GM10847 (cell line): ENCODE results near the gene SYT6.

Experiments used
- POLR2A ChIP-seq: IDR thresholded peaks from 2 replicates; pipeline ENCODE4 v1.6.1; 2011; ENCODE audit not compliant: insufficient read length; ENCODE audit errors: extremely low read depth

The SYT6 gene

GRCh38 chr1:114135786-114136185 is 17.9 kb downstream of the SYT6 start:
- TF ChIP-seq POLR2A, result no peak

- TF ChIP-seq POLR2A, result no peak
Observed at GRCh38 chr1:114134518-114134917, 19.2 kb downstream of the SYT6 start.

- no peak for TF ChIP-seq POLR2A
Observed at GRCh38 chr1:114133129-114133528, 20.5 kb downstream of the SYT6 start.

- TF ChIP-seq POLR2A, result no peak
Observed at GRCh38 chr1:114131526-114132220, 22.0 kb downstream of the SYT6 start.

GRCh38 chr1:114130846-114131525 is 22.7 kb downstream of the SYT6 start:
- TF ChIP-seq POLR2A, result no peak

GRCh38 chr1:114130213-114130612 is 23.5 kb downstream of the SYT6 start:
- no peak for TF ChIP-seq POLR2A

GRCh38 chr1:114128293-114128692 is 25.4 kb downstream of the SYT6 start:
- TF ChIP-seq POLR2A, result no peak

- TF ChIP-seq POLR2A, result no peak
Observed at GRCh38 chr1:114126261-114127095, 27.2 kb downstream of the SYT6 start.

GRCh38 chr1:114124644-114125043 is 29.0 kb downstream of the SYT6 start:
- TF ChIP-seq POLR2A, result no peak

GRCh38 chr1:114122941-114123618 is 30.6 kb downstream of the SYT6 start:
- TF ChIP-seq POLR2A, result no peak

- TF ChIP-seq POLR2A, result no peak
Observed at GRCh38 chr1:114118351-114118990, 35.2 kb downstream of the SYT6 start.

- no peak for TF ChIP-seq POLR2A
Observed at GRCh38 chr1:114117654-114118053, 36.0 kb downstream of the SYT6 start.

- no peak for TF ChIP-seq POLR2A
Observed at GRCh38 chr1:114116086-114116485, 37.6 kb downstream of the SYT6 start.

GRCh38 chr1:114114185-114115094 is 39.2 kb downstream of the SYT6 start:
- no peak for TF ChIP-seq POLR2A
